Measurements from ENCODE around the gene PDPR.

DNA sequence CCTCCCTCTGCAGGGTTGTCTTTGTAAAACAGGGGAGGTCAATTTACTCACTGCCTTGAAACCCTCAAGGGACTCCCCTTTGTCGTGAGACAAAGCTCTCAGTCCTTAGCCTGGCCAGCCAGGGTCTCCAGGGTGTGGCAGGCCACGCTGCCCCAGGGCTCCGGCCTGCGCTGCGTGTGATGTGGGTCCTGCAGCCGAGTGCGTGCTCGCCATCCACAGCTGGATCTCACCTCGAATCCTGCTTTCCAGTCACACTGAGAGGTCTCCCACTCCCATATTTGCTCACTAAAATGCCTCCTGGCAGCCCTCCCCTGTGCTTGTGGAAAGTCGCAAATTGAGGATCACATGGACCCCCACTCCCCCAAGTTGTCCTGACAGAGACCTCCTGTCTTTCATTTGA is 49.5 kb downstream of the PDPR start:
- TF ChIP-seq, protein P1, sequence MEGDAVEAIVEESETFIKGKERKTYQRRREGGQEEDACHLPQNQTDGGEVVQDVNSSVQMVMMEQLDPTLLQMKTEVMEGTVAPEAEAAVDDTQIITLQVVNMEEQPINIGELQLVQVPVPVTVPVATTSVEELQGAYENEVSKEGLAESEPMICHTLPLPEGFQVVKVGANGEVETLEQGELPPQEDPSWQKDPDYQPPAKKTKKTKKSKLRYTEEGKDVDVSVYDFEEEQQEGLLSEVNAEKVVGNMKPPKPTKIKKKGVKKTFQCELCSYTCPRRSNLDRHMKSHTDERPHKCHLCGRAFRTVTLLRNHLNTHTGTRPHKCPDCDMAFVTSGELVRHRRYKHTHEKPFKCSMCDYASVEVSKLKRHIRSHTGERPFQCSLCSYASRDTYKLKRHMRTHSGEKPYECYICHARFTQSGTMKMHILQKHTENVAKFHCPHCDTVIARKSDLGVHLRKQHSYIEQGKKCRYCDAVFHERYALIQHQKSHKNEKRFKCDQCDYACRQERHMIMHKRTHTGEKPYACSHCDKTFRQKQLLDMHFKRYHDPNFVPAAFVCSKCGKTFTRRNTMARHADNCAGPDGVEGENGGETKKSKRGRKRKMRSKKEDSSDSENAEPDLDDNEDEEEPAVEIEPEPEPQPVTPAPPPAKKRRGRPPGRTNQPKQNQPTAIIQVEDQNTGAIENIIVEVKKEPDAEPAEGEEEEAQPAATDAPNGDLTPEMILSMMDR (conservative IDR thresholded peaks at IDR 0.05; ENCODE audit: low read depth in 2 of 2), result no peak
- no peak for TF ChIP-seq EZH2 (IDR thresholded peaks at IDR 0.05; ENCODE audit: low read depth, unreplicated experiment)
- no peak for TF ChIP-seq ZNF114 (CRISPR knock-in tag; IDR thresholded peaks at IDR 0.05)
- TF ChIP-seq POLR2AphosphoS5 (IDR thresholded peaks at IDR 0.05; ENCODE audit: low read depth), result no peak
- TF ChIP-seq EZH2phosphoT487 (IDR thresholded peaks at IDR 0.05; ENCODE audit: unreplicated experiment), result no peak
- TF ChIP-seq, protein P2, sequence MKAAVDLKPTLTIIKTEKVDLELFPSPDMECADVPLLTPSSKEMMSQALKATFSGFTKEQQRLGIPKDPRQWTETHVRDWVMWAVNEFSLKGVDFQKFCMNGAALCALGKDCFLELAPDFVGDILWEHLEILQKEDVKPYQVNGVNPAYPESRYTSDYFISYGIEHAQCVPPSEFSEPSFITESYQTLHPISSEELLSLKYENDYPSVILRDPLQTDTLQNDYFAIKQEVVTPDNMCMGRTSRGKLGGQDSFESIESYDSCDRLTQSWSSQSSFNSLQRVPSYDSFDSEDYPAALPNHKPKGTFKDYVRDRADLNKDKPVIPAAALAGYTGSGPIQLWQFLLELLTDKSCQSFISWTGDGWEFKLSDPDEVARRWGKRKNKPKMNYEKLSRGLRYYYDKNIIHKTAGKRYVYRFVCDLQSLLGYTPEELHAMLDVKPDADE (IDR thresholded peaks at IDR 0.05), result no peak
- TF ChIP-seq, protein P3, sequence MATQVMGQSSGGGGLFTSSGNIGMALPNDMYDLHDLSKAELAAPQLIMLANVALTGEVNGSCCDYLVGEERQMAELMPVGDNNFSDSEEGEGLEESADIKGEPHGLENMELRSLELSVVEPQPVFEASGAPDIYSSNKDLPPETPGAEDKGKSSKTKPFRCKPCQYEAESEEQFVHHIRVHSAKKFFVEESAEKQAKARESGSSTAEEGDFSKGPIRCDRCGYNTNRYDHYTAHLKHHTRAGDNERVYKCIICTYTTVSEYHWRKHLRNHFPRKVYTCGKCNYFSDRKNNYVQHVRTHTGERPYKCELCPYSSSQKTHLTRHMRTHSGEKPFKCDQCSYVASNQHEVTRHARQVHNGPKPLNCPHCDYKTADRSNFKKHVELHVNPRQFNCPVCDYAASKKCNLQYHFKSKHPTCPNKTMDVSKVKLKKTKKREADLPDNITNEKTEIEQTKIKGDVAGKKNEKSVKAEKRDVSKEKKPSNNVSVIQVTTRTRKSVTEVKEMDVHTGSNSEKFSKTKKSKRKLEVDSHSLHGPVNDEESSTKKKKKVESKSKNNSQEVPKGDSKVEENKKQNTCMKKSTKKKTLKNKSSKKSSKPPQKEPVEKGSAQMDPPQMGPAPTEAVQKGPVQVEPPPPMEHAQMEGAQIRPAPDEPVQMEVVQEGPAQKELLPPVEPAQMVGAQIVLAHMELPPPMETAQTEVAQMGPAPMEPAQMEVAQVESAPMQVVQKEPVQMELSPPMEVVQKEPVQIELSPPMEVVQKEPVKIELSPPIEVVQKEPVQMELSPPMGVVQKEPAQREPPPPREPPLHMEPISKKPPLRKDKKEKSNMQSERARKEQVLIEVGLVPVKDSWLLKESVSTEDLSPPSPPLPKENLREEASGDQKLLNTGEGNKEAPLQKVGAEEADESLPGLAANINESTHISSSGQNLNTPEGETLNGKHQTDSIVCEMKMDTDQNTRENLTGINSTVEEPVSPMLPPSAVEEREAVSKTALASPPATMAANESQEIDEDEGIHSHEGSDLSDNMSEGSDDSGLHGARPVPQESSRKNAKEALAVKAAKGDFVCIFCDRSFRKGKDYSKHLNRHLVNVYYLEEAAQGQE (IDR thresholded peaks at IDR 0.05; ENCODE audit: unreplicated experiment), result no peak
- TF ChIP-seq STAT1 (IDR thresholded peaks at IDR 0.05; ENCODE audit: unreplicated experiment), result no peak
- TF ChIP-seq ZNF331 (CRISPR knock-in tag; IDR thresholded peaks at IDR 0.05; ENCODE audit: low read depth), result no peak
- no peak for TF ChIP-seq JUNB (IDR thresholded peaks at IDR 0.05; ENCODE audit: unreplicated experiment)
- no peak for TF ChIP-seq CREB1 (CRISPR knock-in tag; IDR thresholded peaks at IDR 0.05; ENCODE audit: low read depth)
- TF ChIP-seq NANOG (IDR thresholded peaks at IDR 0.05; ENCODE audit: borderline replicate concordance), result no peak
- TF ChIP-seq, protein P4, sequence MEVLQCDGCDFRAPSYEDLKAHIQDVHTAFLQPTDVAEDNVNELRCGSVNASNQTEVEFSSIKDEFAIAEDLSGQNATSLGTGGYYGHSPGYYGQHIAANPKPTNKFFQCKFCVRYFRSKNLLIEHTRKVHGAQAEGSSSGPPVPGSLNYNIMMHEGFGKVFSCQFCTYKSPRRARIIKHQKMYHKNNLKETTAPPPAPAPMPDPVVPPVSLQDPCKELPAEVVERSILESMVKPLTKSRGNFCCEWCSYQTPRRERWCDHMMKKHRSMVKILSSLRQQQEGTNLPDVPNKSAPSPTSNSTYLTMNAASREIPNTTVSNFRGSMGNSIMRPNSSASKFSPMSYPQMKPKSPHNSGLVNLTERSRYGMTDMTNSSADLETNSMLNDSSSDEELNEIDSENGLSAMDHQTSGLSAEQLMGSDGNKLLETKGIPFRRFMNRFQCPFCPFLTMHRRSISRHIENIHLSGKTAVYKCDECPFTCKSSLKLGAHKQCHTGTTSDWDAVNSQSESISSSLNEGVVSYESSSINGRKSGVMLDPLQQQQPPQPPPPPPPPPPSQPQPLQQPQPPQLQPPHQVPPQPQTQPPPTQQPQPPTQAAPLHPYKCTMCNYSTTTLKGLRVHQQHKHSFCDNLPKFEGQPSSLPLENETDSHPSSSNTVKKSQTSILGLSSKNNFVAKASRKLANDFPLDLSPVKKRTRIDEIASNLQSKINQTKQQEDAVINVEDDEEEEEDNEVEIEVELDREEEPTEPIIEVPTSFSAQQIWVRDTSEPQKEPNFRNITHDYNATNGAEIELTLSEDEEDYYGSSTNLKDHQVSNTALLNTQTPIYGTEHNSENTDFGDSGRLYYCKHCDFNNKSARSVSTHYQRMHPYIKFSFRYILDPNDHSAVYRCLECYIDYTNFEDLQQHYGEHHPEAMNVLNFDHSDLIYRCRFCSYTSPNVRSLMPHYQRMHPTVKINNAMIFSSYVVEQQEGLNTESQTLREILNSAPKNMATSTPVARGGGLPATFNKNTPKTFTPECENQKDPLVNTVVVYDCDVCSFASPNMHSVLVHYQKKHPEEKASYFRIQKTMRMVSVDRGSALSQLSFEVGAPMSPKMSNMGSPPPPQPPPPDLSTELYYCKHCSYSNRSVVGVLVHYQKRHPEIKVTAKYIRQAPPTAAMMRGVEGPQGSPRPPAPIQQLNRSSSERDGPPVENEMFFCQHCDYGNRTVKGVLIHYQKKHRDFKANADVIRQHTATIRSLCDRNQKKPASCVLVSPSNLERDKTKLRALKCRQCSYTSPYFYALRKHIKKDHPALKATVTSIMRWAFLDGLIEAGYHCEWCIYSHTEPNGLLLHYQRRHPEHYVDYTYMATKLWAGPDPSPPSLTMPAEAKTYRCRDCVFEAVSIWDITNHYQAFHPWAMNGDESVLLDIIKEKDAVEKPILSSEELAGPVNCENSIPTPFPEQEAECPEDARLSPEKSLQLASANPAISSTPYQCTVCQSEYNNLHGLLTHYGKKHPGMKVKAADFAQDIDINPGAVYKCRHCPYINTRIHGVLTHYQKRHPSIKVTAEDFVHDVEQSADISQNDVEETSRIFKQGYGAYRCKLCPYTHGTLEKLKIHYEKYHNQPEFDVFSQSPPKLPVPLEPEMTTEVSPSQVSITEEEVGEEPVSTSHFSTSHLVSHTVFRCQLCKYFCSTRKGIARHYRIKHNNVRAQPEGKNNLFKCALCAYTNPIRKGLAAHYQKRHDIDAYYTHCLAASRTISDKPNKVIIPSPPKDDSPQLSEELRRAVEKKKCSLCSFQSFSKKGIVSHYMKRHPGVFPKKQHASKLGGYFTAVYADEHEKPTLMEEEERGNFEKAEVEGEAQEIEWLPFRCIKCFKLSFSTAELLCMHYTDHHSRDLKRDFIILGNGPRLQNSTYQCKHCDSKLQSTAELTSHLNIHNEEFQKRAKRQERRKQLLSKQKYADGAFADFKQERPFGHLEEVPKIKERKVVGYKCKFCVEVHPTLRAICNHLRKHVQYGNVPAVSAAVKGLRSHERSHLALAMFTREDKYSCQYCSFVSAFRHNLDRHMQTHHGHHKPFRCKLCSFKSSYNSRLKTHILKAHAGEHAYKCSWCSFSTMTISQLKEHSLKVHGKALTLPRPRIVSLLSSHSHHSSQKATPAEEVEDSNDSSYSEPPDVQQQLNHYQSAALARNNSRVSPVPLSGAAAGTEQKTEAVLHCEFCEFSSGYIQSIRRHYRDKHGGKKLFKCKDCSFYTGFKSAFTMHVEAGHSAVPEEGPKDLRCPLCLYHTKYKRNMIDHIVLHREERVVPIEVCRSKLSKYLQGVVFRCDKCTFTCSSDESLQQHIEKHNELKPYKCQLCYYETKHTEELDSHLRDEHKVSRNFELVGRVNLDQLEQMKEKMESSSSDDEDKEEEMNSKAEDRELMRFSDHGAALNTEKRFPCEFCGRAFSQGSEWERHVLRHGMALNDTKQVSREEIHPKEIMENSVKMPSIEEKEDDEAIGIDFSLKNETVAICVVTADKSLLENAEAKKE (CRISPR knock-in tag; IDR thresholded peaks at IDR 0.05), result no peak
